Uterus (tissue), 2 donors: Measurements from ENCODE around the gene PKD1.

Source experiments
- CTCF ChIP-seq, 4 experiments: fragments of 200-600 bp in 2 of 4; fragments of 450-650 bp in 2 of 4; sonication (generic) in 2 of 4; IDR thresholded peaks; one replicate each; pipeline ENCODE4 v1.5.1; 2016 to 2019; ENCODE audit warnings: antibody characterized with exemption in 4 of 4, mild to moderate bottlenecking in 2 of 4, moderate library complexity in 1 of 4
- POLR2A ChIP-seq, 2 donors: fragments of 450-650 bp; IDR thresholded peaks; one replicate each; pipeline ENCODE4 v1.6.1; 2016; ENCODE audit warnings: antibody characterized with exemption in 2 of 2, mild to moderate bottlenecking in 1 of 2, moderate library complexity in 1 of 2

GRCh38 chr16:2173916-2174315, 38.2 kb upstream of the PKD1 start:
- no peak for TF ChIP-seq CTCF (IDR thresholded peaks at IDR 0.05)
- TF ChIP-seq POLR2A (IDR thresholded peaks at IDR 0.05) = no peak
